GM12874 (cell line): ENCODE results near the gene WDSUB1.

Source experiments
- CTCF ChIP-seq: IDR thresholded peaks from 2 replicates; pipeline ENCODE4 v1.5.1; 2011; ENCODE audit warnings: low read depth, mild to moderate bottlenecking, control low read depth, low read length, moderate library complexity; ENCODE audit not compliant: insufficient read depth

Gene WDSUB1

GRCh38 chr2:159201360-159202063, 85.0 kb downstream of the WDSUB1 start:
- no peak for TF ChIP-seq CTCF

DNA sequence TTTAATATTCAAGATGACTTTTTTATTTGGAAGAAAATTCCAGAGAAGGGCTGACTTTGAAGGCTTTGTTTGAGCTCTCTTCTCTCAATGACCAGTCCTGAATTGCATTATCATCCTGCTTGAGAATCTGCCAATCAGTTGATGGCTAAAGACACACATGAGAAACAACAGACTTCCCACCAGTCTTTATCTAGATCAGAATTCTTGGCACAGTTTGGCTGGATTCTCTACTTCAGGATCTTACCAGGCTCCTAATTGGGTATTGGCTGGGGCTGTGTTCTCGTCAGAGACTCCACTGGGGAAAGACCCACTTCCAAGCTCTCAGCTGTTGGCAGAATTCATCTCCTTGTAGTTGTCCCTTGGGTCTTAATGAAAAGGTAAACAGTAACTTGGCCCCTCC, 86.0 kb downstream of the WDSUB1 start:
- TF ChIP-seq CTCF, result no peak

DNA sequence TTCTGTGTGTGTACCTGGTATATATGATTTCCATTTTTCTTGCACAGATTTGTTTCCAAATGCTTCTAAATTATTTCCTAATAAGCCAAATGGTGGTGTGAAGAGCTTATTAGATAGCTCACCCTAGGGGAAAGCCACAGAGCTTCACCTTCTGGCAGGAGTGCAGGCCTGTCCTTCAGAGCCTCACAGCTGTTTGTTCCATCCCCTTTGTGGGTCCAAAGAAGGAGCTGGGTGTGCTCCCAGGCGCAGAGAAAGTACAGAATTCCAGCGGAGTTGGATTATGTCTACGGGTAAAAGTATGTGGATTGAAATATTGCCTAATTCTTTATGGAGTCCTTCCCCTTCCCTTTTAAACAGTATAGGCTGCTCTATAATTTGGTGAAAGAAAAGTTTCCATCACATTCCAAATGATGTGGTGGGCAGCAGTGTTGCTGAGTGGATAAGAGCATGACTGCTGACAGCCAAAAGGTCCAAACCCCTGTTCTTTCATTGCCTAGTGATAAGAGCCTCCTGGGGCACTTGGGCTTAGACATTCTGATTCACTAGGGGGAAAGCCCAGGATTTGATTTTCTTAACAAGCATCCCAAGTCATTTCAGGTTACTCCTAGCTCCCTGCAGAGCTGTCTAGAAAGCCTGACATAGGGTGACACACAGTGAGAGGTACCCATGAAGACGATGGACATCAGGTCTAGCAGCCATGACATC, 86.6 kb downstream of the WDSUB1 start:
- TF ChIP-seq CTCF, result no peak

GRCh38 chr2:159199236-159199635, 87.3 kb downstream of the WDSUB1 start:
- no peak for TF ChIP-seq CTCF

- TF ChIP-seq CTCF, result no peak
Observed at GRCh38 chr2:159196393-159196925, 90.0 kb downstream of the WDSUB1 start.

DNA sequence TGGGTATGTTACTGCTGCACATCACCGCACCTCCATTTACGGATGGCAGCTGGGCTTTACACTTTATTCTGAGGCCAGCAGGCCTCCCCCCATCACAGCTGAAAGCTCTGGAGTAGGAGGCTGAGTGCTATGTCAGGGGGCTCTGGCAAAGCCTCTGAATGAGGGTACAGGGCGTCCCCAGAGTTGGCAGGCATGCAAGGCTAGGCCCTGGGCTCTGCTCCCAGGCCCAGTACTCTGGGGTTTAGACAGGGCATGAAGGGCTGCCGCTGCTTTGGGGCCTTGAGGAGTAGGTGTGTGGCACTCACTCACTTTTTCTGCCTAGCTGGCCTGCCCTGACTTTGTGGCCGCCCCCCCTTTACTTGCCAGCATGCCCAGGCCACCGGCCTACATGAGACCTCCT, 90.8 kb downstream of the WDSUB1 start:
- TF ChIP-seq CTCF, result no peak

DNA sequence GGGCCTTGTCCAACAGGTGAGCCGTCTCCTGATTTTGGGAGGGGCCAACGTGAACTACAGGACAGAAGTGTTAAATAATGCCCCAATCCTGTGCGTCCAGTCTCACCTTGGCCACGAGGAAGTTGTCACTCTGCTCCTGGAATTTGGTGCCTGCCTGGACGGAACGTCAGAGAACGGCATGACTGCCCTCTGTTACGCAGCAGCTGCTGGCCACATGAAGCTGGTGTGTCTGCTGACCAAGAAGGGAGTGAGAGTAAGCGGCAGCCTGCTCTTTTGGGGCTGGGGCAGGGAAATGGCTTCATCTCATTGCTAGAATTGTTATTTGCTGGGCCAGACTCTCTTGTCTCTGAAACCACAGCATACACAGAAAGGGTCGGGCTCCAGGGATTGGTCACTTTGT, 92.3 kb downstream of the WDSUB1 start:
- no peak for TF ChIP-seq CTCF
